ES-I3 (cell line): ENCODE results near the gene CYP2C19.
"Not testable (repeated sequence)": the region's sequence is repeated elsewhere in the genome, so short reads cannot be mapped to it uniquely, and the experiment has no call there.

ENCODE experiments used
- H3K36me3 ChIP-seq: 2 replicates; pipeline ENCODE4 v1.6.1; 2013; ENCODE audit warnings: mild to moderate bottlenecking, low read length, control low read depth, moderate library complexity; ENCODE audit not compliant: insufficient read depth
- H3K4me1 ChIP-seq: 2 replicates; pipeline ENCODE4 v1.6.1; 2013; ENCODE audit warnings: mild to moderate bottlenecking, control low read depth, low read length; ENCODE audit not compliant: insufficient read depth
- H3K9ac ChIP-seq: 2 replicates; pipeline ENCODE4 v1.6.1; 2013; ENCODE audit warnings: low read depth, mild to moderate bottlenecking, low read length, moderate library complexity
- H3K9me3 ChIP-seq: 2 replicates; pipeline ENCODE4 v1.6.1; 2013; ENCODE audit warnings: mild to moderate bottlenecking, low read length, moderate library complexity; ENCODE audit not compliant: control insufficient read depth, insufficient read depth

Gene CYP2C19

GRCh38 chr10:94762393-94762792 is at the start of gene CYP2C19:
CYP2C19 (plus strand) TSS chr10:94762681; CDS start chr10:94762706, 25 bp downstream.
- H3K4me1 ChIP-seq, result peaks cover 8% of the 10 kb centered on the region; the same call in 1 of the 2 replicates
- H3K36me3 ChIP-seq, result no peaks in the 10 kb centered on the region
- H3K9me3 ChIP-seq, result no peaks in the 10 kb centered on the region
- H3K9ac ChIP-seq, result no peak within 1 kb of the TSS

- Histone ChIP-seq H3K36me3 (no peaks in the 10 kb centered on the region), H3K9ac (no peak overlapping the region), H3K4me1 (no peaks in the 10 kb centered on the region), H3K9me3 (no peaks in the 10 kb centered on the region)
Measured at GRCh38 chr10:94725871-94726270, 36.6 kb upstream of the CYP2C19 start.

- Histone ChIP-seq H3K36me3 (no peaks in the 10 kb centered on the region), H3K9ac (no peak overlapping the region), H3K4me1 (no peaks in the 10 kb centered on the region), H3K9me3 (no peaks in the 10 kb centered on the region; the same call in 1 of the 2 replicates)
Measured at GRCh38 chr10:94735197-94735596, 27.3 kb upstream of the CYP2C19 start.

GRCh38 chr10:94738588-94738987 is 23.9 kb upstream of the CYP2C19 start:
- Histone ChIP-seq H3K9ac (no peak overlapping the region), H3K4me1 (no peaks in the 10 kb centered on the region), H3K36me3 (no peaks in the 10 kb centered on the region), H3K9me3 (no peaks in the 10 kb centered on the region; the same call in 1 of the 2 replicates)

- peaks cover 9% of the 10 kb centered on the region for H3K9me3 ChIP-seq
- H3K36me3 ChIP-seq, result no peaks in the 10 kb centered on the region
- H3K4me1 ChIP-seq, result no peaks in the 10 kb centered on the region
- no peak overlapping the region for H3K9ac ChIP-seq
Measured at GRCh38 chr10:94747137-94747536, 15.3 kb upstream of the CYP2C19 start.

- Histone ChIP-seq H3K36me3 (no peaks in the 10 kb centered on the region), H3K9me3 (peaks cover 9% of the 10 kb centered on the region)
Measured at GRCh38 chr10:94747838-94748237, 14.6 kb upstream of the CYP2C19 start.

GRCh38 chr10:94757916-94758315 is 4.6 kb upstream of the CYP2C19 start:
- Histone ChIP-seq H3K9me3 (no peaks in the 10 kb centered on the region), H3K4me1 (peaks cover 8% of the 10 kb centered on the region; the same call in 1 of the 2 replicates), H3K36me3 (no peaks in the 10 kb centered on the region), H3K9ac (no peak overlapping the region)

More at GRCh38 chr10:94747838-94748237, 14.6 kb upstream of the CYP2C19 start:
- no peak overlapping the region for H3K9ac ChIP-seq
- H3K4me1 ChIP-seq, result no peaks in the 10 kb centered on the region

GRCh38 chr10:94760586-94761178 is 1.8 kb upstream of the CYP2C19 start:
- Histone ChIP-seq H3K9me3 (no peaks in the 10 kb centered on the region), H3K4me1 (peaks cover 8% of the 10 kb centered on the region; the same call in 1 of the 2 replicates), H3K9ac (no peak overlapping the region), H3K36me3 (no peaks in the 10 kb centered on the region)

GRCh38 chr10:94775425-94775824 is 12.9 kb downstream of the CYP2C19 start:
- H3K9ac ChIP-seq, H3K4me1 ChIP-seq, H3K9me3 ChIP-seq, H3K36me3 ChIP-seq: not testable (repeated sequence)

- Histone ChIP-seq H3K9me3 (no peaks in the 10 kb centered on the region), H3K4me1 (no peaks in the 10 kb centered on the region), H3K36me3 (no peaks in the 10 kb centered on the region), H3K9ac (no peak overlapping the region)
Measured at GRCh38 chr10:94777886-94778458, 15.5 kb downstream of the CYP2C19 start.

GRCh38 chr10:94780844-94781243 is 18.4 kb downstream of the CYP2C19 start:
- no peaks in the 10 kb centered on the region for H3K36me3 ChIP-seq
- no peaks in the 10 kb centered on the region for H3K9me3 ChIP-seq
- H3K9ac ChIP-seq, result no peak overlapping the region
- H3K4me1 ChIP-seq, result no peaks in the 10 kb centered on the region

GRCh38 chr10:94784256-94784655 is 21.8 kb downstream of the CYP2C19 start:
- H3K4me1 ChIP-seq, result no peaks in the 10 kb centered on the region
- H3K9me3 ChIP-seq, result no peaks in the 10 kb centered on the region

GRCh38 chr10:94785211-94785610 is 22.7 kb downstream of the CYP2C19 start:
- H3K4me1 ChIP-seq, result no peaks in the 10 kb centered on the region
- no peaks in the 10 kb centered on the region for H3K9me3 ChIP-seq
- H3K9ac ChIP-seq, result no peak overlapping the region
- no peaks in the 10 kb centered on the region for H3K36me3 ChIP-seq

More at GRCh38 chr10:94784256-94784655, 21.8 kb downstream of the CYP2C19 start:
- no peak overlapping the region for H3K9ac ChIP-seq
- H3K36me3 ChIP-seq, result no peaks in the 10 kb centered on the region

GRCh38 chr10:94800551-94800950 is 38.1 kb downstream of the CYP2C19 start:
- not testable (repeated sequence) for H3K4me1 ChIP-seq, H3K9ac ChIP-seq, H3K9me3 ChIP-seq, H3K36me3 ChIP-seq

- no peaks in the 10 kb centered on the region for H3K4me1 ChIP-seq
- no peaks in the 10 kb centered on the region for H3K36me3 ChIP-seq
- H3K9me3 ChIP-seq, result no peaks in the 10 kb centered on the region; the same call in 1 of the 2 replicates
- H3K9ac ChIP-seq, result no peak overlapping the region
Measured at GRCh38 chr10:94803307-94803706, 40.8 kb downstream of the CYP2C19 start.
